HuH-7.5 (cell line): Measurements from ENCODE around the gene SYNGR2.
"Not testable (repeated sequence)": the region's sequence is repeated elsewhere in the genome, so short reads cannot be mapped to it uniquely, and the experiment has no call there.

Experiments
- DNase-seq: peaks from one replicate; pipeline ENCODE4 v3.0.0; 2011; ENCODE audit warnings: low spot score

Gene SYNGR2

GRCh38 chr17:78171591-78172248 is 3.3 kb downstream of the SYNGR2 start:
- not testable (repeated sequence) for DNase-seq

GRCh38 chr17:78172249-78173051 is 4.1 kb downstream of the SYNGR2 start:
- no peak for DNase-seq

GRCh38 chr17:78173097-78173715 is 4.8 kb downstream of the SYNGR2 start:
- DNase-seq, result no peak

- no peak for DNase-seq
These were observed 6.0 kb downstream of the SYNGR2 start for GRCh38 chr17:78174346-78174869.

DNA sequence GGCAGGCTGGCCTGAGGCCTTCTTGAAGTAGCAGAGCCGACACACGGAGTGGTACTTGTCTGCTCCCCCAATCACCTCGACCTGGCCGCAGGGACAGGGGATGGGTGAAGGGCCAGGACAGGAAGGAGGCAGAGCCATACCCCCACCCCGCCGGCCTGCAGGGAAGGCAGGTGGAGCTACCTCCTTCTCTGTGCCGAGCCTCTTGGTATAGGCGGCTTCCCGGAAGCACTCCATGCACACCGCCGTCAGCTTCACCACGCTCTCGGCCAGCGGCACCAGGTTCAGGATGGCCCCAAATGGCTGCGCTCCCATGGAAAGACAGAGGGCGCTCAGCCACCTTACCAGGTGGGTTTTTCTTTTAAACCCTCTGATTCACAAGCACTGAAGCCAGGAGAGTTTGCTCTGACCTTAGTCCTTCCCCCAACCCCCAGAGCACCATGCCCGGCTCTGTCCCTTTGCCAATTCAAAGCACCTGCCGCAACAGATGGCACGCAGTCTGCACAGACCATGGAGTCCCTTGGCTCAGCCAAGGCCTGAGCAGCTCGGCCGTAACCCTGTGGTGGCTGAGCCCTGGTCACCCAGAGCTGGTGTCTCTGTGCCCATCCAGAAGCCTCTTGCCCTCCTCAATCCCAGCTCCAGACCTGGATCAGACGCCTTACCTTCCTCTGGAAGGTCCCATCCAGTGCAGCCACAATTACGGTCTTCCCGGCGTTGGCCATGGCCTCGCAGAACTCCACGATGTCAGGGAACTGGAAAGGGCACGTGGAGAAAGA is 6.7 kb downstream of the SYNGR2 start:
- DNase-seq, result no peak

GRCh38 chr17:78175643-78175981 is 7.2 kb downstream of the SYNGR2 start:
- DNase-seq, result no peak

DNA sequence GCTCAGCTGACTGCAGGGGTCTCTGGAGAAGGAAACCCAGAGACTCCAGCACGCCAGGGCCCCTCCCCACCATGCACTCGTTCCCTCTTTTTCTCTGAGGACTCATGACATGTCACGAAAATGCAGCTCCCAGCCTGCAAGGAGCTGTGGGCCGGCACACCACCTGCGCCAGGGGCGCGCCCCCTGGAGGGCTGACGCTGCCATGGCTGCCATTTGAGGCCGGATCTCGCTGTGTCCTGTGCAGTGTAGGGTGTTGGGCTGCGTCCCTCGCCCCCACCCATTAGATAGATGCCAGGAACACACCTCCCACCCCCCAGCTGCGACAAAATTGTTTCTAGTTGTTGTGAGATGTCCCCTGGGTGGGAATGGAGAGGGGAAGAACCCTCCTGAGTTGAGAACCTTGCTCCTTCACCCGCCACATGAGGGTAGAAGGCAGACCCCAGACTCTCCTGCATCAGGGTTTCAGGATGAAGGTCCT is 8.2 kb downstream of the SYNGR2 start:
- no peak for DNase-seq

DNA sequence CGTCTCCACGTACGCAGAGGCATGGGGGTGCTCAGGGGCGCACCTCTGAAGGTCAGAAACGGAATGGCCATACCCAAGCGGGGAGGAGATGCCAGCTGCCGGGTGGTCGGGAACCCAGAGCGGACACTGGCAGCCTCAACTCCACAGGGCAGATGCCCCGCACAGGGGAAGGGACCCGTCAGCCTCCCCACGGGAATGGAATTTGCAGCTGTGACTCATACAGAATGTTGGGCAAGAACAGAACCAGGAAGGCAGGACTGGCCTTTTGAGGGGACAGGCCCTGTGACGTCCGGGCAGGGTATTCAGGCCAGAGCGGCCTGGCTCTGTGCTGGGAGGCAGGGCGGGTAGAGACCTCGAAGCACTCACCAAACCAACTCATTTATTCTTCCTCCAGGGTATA is 11.0 kb downstream of the SYNGR2 start:
- no peak for DNase-seq

DNA sequence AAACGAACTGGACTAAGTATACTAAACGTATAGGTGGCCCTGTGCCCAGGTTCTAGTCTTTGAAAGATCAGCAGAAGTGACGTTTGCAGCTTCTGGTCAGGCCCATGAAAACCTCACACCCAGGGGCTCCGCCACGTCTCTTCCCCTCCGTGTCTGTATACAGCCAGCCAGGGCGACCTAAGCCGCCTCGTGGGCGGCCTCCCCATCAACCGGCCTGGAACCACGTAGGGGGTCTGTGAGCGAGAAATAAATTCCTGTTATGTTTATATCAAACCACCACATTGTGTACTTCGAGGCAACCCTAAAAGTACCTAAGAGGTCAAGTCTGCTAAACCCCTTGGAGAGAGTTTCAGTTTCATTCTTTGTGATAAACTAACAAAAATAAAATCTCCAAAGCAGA is 11.7 kb downstream of the SYNGR2 start:
- DNase-seq, result no peak

DNA sequence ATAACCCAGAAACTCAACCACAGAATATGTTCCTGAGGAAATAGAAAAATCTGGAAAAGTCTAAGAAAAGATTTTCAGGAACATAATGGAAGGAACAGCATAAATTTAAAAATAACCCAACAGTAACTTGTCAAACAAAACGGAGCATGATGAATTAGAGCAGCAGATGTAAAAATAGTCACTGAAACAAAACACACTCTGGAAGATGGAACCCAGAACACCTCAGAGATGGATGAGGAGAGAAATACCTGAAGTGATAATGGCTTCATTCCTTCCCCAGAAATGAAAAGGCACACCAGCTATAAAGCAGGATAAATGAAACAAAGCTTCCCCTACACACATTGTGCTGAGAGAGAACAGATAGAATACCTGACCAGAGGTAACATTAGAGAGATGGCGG is 12.1 kb downstream of the SYNGR2 start:
- DNase-seq, result no peak

GRCh38 chr17:78182504-78182903 is 14.1 kb downstream of the SYNGR2 start:
- no peak for DNase-seq

DNA sequence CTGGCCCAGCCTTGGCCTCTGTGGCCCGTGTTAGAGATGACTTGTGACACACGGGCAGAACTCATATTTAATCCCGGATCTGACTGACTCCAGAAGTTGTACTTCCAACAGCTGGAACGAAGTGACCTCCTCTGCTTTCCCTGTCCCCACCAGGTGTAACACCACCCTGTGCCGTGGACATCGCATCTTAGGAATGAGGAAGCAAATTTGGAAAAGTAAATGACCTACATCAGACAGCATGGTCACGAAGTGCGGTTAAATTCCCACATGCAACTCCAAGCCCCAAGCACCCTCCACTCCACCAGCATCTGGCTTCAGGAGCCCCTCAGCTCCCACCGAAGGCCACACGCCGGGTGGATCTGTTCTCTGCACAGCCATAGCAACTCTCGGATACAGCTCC is 15.5 kb downstream of the SYNGR2 start:
- no peak for DNase-seq

GRCh38 chr17:78184351-78184750 is 16.0 kb downstream of the SYNGR2 start:
- no peak for DNase-seq

- no peak for DNase-seq
These were observed 16.5 kb downstream of the SYNGR2 start for GRCh38 chr17:78184868-78185267.

DNA sequence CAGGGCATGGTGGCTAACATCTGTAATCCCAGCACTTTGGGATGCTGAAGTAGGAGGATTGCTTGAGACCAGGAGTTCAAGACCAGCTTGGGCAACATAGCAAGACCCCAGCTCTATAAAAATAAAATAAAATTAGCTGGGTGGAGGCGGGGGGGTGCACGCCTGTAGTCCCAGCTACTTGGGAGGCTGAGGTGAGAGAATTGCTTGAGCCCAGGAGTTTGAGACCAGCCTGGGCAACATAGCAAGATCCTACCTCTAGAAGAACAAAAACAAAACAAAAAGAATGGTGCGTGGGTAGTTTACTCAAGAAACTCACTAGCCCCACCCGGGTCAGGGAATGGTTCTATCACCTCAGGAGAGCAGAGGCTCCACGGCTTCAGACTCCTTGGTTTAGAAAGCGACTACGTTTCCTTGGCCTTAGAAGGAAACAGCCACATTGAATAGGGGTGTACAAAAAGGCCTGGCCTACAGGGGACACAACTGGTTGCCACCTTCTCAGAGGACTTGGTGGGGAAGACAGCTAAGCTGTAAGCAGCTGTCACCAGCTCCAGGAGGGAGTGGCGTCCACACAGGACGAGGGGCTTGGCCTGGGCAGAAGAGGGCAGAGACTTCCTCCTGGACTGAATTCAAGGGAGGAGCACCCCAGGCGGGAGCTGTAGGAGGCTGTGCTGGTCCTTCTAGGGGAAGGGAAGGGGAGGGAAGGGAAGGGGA is 17.8 kb downstream of the SYNGR2 start:
- DNase-seq, result no peak

GRCh38 chr17:78186692-78187595 is 18.6 kb downstream of the SYNGR2 start, which contains the start of the genes AFMID and TK1:
Gene AFMID, plus strand, starts transcription at chr17:78187362. Its CDS starts 9 bp downstream, at chr17:78187371.
Gene TK1, minus strand, starts transcription at chr17:78187052. Its CDS starts 58 bp downstream, at chr17:78186994.
- peak; percentile 96 for DNase-seq

- no peak for DNase-seq
These were observed 28.3 kb downstream of the SYNGR2 start for GRCh38 chr17:78196716-78197115.

DNA sequence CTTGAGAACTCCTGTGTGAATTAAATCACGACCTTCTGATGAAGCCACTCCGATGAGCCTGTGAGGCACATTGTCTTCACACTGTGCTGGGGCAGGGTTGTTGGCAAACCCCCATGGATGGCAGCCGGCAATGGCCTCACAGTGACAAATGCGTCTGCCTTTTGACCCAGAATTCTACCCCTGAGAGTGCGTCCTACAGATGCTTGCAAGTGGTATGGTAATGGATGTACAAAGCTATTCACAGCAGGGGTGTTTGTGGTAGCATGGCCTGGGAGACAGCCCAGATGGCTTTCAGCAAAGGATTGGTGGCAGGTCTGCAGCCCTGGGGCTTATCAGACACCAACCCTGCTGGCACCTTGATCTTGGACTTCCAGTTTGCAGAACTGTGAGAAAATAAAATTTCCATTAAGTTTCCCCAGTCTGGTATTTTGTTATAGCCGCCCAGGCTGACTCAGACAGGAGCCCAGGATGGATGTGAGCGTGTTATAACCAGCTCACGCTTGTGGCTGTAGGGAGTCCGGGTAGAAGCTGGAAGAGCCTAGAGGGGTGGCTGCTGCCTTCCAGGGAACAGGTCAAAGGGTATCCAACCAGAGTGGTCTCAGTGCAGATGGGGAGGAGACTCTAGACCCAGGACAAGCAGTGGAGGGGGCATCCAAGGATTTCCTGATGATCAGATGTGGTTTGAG is 28.9 kb downstream of the SYNGR2 start:
- no peak for DNase-seq

- DNase-seq, result no peak
These were observed 32.1 kb downstream of the SYNGR2 start for GRCh38 chr17:78200451-78200850.

DNA sequence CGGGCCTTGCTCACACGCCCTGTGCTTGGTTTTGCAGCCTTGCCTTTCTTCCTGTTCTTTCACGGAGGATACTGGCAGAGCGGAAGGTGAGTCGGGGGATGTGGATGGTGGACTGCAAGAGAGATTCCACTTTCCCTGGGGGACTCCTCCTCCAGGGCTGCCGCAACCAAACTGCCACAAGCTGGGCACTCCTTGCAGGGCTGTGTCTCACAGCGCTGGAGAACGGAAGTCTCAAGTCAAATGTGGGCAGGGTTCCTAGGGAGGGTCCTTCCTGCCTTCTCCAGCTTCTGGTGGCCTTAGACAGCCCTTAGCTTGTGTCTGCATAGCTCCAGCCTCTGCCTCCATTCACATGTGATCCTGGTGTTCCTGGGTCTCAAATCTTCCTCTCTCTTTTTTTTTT is 34.3 kb downstream of the SYNGR2 start:
- DNase-seq, result no peak
